DMS114 treated with DMSO at 0.1 percent for 48 hours (cell line): Measurements from ENCODE around the gene HCFC2.

Experiments
- DNase-seq: peaks from one replicate; lab custom pipeline; 2025; ENCODE audit not compliant: unreplicated experiment; lab: John Stamatoyannopoulos, UW

Gene HCFC2

DNA sequence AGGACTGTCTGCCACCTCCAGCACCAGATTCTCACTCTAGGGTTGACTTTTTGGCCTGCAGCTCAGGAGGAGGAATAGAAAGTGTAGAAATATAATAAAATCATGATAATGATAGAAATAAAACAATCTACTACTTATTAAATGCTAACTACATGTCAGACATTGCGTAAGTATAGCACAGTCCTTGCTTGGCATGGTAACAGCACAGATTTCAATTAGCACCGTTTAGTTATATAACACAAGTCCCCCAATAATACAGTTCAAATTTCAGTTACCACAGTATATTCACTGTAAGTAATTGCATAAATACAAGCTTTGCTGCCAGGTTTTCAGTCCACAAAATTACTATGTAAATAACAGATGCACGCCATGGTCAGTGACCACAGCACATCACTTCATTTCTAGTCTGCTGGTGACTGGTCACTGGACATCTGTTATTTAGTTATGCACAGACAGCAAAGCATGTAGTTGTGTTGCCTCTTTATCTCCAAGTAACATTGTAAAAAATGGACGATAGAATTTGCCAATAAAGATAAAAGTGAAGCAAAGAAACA, 7.8 kb upstream of the HCFC2 start:
- no peak for DNase-seq

DNA sequence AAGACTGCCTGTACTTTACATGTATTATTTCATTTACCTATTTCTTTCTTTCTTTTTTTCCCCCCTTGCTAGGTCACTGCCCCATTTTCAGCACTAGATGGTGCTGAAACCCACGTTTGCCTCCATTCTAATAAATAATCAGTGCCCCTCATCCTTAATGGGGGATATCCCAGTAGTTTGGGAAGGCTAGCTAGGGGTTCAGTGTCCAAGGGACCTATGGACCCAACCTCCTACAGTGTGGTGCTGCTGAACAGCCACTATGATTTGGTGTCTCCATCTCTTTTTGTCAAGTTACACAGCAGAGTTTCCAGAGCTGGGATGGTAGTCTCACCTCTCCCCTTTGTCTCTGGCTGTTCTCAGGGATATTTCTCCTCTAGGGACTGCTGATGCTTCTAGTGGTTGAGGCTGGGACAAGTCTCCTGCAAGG, 6.5 kb upstream of the HCFC2 start:
- peak; percentile 45 for DNase-seq

DNA sequence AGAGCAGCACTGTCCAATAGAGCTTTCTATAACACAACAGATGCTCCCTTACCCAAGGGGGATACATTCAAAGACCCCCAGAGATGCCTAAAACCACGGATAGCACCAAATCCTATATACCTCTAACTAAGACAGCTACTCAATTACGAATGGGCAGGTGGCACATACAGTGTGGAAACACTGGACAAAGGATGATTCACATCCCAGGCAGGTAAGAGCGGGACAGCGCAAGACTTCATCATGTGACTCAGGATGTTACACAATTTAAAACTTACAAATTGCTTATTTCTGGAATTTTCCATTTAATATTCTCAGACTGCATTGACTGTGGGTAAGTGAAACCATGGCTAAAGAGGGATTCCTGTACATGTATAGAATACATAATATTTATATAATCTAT, 5.5 kb upstream of the HCFC2 start:
- no peak for DNase-seq

DNA sequence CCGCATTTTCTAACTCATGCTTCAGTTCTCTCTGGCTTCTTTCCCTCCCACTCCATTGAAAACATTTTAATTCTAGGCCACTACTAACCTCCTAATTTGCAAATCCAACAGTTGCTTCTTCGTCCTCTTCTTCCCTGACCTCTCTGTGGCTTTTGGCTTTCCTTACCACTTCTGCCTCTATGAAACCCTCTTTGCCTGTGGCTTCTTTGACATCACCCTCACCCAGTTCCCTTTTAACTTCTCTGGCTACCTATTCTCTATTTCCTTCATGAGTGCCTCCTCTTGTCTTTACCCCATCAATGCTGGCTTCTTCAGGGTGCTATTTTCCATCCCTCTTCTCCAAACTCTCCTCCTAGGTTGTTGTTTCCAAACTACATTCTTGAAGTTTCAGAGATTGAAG, 4.4 kb upstream of the HCFC2 start:
- DNase-seq: no peak

DNA sequence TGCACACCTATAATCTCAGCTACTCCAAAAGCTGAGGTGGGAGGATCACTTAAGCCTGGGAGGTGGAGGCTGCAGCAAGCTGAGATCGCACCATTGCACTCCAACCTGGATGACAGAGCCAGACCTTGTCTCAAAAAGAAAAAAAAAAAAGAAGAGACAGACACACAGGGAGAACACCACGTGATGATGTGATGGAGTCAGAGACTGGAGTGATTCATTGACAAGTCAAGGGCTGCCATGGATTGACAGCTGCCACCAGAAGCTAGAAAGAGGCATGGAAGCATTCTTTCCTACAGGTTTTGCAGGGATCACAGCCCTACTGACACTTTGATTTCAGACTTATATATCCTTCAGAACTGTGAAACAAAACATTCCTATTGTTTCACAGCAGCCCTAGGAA, 3.5 kb upstream of the HCFC2 start:
- DNase-seq: no peak

DNA sequence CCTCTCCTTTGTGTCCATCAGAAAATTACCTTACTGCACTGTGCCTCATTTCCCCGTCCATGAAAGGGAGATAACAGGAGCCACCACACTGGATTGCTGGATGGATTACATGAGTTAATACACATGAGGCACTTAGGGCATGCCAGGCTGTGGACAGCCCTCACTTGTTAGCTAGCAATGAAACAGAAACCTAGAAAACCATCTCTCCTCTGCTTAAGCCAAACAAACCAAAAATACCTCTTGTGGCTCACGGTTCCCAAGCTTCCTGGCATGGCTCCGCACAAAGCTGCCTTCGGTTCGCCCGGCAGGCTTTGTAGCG, 660 bp upstream of the HCFC2 start:
- no peak for DNase-seq

DNA sequence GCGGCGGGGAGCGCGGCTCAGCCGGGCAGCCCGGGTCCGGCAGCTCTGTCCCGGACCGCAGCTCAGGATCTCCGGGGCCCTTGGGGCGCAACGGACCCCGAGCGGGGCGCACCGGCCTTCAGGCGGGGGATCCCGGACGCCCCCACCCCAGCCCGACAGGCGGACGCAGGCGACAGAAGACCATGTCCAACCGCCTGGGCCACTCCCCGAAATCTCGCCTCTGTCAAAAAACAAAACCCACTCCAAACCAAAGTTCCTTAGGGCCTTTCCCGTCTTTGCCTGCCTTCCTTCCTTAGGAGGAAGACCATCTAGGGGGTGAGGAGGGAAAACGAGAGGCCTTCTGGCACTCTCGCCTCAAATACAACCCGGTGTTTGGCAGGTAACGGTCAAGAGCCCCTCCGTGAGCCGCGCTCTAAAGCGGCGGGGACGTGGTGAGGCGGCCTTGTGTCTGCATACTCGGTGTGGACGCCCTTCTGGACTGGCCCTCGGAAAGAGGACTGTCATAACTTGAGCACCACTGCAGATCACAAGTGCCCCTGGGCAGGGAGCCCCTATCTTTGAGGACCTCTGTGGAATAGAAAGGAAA, 604 bp downstream of the HCFC2 start:
- no peak for DNase-seq

DNA sequence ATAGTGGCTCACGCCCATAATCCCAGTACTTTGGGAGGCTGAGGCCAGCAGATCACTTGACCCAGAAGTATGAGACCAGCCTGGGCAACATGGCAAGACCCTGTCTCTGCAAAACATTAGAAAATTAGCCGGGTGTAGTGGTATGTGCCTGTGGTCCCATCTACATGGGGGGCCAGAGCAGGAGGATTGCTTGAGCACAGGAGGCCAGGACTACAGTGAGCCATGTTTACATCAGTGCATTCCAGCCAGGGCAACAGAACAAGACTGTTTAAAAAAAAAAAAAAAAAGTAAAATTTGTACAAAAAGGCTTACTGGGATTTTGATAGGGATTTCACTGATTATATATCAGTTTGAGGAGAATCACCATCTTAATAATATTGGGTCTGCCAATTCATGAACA, 7.8 kb downstream of the HCFC2 start:
- no peak for DNase-seq

DNA sequence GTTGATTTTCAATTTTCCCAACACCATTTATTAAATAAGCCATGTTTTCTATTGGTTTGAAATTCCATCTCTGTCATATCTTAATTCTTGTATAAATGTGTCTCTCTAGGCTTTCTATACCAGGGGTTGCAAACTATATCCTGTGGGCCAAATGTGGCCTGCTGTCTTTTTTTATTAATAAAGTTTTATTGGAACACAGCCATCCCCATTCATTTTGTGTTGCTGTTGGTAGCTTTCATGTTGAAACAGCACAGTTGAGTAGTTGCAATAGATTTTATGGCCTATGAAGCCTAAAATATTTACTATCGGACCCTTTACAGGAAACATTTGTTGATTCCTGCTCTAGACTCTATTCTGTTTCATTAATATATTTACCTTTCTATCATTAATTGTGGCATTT, 9.4 kb downstream of the HCFC2 start:
- DNase-seq: no peak

DNA sequence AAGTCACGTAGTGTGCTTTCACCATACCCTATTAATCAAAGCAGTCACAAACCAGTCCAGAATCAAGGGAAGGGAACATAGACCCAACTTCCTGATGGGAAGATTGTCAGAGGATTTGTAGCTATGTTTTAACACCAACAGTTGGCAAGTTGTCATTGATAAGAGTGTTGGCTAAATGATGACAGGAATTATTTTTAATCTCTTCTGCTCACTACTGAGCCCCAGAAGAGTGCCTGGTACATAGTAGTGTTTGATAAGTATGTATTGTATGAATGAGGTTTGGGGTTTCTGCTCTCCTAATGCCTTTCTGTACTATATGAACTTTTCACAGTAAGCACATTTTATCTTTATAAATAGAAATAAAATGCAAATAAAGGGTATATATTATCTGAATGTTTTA, 14.7 kb downstream of the HCFC2 start:
- DNase-seq: no peak

DNA sequence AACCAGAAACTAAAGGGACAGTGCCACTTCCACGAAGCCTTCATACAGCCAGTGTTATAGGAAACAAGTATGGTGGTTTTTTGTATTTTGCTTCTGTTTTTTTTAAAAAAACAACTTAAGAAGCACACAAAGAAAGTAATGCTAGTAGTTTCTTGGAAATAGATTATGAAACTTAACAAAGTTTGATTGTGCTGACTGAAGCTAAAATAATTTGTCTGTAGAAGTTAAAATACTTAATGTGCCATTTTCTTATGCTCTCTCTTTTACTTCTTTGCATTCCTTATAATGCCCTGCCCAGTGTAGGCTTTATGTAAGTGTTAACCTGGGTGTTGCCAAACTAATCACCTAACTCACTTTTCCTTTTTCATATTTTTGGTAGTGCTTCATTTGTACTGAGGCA, 16.4 kb downstream of the HCFC2 start:
- no peak for DNase-seq

DNA sequence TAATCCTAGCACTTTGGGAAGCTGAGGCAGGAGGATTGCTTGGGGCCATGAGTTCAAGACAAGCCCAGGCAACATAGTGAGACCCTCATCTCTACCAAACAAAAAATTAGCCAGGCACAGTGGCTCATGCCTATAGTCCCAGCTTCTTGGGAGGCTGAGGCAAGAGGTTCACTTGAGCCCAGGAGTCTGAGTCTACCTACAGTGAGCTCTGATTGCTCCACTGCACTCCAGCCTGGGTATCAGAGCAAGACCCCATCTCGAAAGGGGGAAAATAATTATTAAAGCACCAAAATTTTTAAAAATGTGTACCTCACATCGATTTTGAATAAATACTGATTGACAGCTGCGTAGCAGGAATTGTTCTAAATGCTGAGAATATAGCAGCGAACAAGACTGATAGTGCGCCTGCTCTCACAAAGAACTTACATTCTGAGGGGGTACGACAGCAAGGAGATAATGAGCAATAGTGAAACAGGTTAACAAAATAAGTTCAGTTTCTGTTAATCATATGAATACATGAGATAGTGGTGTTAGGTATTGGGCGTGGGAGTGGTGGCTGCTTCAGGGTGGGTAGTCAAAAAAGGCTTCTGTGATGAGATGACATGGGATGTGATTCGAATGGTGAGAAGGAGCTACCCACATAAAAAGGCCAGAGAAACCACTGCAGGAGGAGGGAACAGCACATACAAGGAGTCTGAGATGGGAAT, 19.6 kb downstream of the HCFC2 start:
- no peak for DNase-seq

DNA sequence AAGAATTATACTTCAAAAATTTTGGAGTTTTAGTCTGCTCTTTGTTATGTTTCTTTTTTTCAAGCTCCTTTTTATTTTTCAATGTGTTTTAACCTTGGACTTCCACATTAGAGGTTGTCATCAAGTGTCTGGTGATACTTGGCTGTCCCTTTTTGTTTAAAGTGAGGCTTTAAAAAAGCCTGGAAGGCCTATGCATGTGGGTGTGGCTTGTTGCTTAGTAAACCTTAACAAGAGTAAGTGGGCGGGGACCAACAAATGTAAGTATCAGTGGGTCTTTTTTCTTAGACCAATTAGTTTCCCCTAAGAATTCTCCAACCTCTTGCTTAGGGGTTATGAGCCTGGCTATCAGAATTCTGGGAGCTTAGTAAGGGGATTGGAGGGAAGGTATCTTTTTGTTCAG, 26.4 kb downstream of the HCFC2 start:
- no peak for DNase-seq

DNA sequence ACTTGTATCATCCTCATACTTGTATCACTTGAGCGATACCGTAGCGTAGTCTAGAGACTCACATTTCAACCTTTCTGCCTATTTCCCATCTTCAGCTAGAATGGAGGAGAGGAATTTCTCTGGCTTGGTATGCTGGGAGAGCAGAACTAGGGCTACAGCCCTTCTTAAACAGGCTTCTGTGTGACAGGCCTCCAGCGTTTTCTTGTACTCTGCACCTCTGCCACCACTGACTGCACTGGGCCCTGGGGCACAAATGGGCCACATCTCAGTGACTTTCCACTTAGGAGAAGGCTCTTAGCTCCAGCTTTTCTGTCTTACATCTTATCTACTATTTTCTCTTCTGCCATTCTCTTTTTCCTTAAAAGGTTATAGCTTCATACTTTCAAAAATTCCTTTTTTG, 26.8 kb downstream of the HCFC2 start:
- DNase-seq: no peak

DNA sequence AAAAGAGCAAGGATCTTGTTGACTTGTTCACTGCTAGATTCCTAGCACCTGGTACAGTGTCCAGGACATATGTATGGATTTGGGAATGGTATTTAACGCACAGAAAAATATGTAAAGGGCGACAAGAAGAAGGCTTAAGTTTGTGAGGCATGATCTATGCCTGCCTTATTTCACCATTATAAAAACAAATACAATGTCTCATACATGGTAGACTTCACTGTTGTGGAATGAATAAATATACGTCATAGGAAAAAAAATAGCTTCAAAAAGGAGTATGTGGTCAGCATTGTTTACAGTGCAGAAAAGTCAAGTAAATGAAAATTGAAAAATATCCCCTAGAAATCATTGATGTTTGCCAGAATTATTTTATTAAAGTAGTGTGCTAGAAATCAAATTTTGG, 30.0 kb downstream of the HCFC2 start:
- DNase-seq: no peak

DNA sequence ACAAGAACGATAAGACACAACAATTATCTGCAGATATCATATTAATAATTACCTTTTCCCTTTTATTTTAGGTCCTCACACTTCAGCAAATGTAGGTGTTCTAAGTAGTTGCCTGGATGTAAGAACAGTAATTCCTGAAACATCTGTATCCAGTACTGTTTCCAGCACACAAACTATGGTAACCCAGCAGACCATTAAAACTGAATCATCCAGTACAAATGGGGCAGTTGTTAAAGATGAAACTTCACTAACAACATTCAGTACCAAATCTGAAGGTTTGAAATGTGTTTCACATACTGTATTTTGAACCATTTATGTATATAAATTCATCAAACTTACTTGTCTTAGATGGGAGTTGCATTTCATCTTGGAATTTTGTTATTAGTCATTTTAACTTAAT, 31.0 kb downstream of the HCFC2 start:
- DNase-seq: no peak

DNA sequence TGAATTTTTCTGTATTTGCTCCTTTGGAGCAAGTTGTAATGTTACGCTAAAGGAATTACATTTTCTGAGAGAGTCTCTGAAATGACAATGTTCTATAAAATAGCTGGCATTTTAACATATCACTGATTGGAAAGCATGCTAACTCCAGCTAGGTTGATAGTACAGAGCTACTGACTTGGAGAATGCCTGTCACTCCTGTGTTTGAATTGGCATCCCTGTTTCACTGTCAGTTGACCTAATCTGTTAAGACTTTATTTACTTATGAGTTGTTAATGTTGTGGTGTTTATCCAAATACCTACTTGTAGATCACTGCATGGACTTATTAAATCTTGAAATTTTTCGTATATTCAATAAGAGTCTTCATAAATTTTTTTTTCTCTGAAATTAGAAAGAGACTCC, 33.6 kb downstream of the HCFC2 start:
- no peak for DNase-seq

DNA sequence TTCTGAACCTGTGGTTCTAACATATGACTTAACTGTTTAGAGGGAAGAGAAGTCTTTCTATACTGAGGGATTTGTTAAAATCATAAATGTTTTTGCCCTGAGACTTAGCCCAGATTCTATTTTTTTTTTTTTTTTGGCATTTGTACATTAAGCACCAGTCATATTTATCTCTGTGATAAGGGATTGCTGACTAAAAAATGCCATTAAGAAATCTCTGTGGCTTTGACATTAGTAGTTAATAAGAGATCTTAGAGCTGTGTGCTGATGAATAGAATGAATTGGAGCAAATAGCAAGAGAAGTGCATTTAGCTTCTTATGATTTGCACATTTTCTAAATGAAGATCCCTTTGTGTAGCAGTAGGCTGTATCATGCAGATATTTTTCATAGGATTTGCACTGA, 41.1 kb downstream of the HCFC2 start:
- DNase-seq: no peak

DNA sequence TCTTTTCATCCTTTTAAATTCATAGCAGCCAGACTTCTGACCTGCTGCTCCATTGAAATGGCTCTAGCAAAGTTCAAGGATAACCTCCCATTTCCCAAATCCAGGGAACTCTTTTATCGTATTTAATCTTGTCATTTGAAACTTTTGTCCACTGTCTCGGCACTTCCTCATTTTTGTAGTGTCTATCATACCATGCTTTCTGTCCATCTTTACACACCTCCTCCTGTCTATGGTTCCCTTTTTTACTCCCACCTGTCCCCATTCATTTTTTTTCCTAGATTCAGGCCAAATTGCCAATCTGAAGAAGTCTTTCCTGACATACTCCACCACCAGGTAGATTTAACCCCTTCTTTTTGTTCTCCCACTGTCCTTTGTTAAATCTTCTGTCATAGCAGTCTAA, 42.6 kb downstream of the HCFC2 start:
- no peak for DNase-seq

DNA sequence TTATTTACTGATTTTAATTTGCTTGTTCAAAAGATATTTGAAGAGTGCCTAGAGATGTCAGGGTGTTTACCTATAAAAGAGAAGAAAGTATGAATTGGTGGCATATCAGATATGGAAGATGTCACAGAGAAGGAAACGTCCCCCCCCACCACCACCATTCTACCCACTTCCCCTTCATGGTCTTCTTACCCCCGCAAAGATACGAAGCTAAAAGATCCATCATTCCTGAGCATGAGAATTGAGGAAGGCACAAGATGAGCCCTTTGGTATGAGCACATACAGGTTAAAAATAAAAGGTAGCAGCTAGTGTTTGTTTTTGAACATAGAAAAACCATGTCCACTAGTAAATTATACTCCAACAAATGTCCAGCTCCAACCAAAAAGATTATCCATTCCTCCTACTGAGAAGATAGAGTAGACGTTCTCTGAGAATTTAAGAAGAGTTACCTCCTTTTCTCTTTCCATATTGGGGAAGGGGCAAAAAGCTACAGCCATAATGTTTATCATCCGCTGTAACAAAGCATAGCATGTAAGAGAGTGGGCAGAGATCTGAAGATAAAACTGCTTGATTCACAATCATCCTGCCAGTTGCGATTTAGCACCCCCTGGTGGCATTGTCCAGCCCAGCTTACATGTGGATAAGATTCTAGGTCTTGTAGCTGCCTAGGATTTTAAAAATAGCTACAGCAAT, 44.6 kb downstream of the HCFC2 start:
- DNase-seq: peak; percentile 52

DNA sequence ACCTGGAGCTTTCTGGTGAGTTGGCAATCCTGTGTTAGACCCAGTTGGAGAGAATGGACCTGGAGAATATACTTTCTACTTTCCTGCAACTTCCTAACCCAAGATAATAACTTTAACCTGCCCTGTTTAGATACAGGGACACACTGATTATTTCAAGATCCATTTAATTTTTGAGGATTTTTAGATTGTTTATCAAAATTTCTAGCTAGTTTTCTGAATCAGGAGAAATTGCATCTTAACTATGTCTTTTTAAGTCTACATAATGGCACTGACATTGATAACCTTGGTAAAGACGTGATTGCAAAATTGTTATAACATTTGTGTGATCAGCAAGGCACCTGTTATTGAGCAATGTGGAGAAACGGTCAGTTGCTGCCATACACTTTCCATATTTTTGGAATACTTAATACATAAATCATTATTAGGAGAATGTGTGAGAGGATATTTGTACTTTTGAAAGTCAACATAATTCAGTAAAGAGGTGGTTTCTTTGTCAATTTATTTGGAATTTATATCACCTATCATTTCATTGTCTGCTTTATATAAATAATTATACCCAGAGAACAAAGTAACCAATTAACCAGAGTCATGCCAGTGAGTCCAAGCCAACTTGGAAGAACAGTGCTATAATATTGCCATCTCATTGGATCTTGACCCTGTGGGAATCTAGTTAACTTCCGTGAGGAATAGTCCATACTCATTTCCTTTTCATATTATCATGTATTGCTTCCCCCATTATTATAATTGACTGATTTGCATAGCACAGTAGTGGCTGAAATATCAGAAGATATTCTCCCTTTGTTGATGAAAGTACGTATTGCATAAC, 45.3 kb downstream of the HCFC2 start:
- DNase-seq: no peak
